ENCODE measurements around the gene RBM39. TPM values are rescaled to one million over a fixed set of nuclear protein-coding genes. Genes with fewer than 3 reads are reported as not detected.

RBM39 gene
- total RNA-seq, 4 donors from 2014 or later, result 232 to 592 (median 389) TPM

DNA sequence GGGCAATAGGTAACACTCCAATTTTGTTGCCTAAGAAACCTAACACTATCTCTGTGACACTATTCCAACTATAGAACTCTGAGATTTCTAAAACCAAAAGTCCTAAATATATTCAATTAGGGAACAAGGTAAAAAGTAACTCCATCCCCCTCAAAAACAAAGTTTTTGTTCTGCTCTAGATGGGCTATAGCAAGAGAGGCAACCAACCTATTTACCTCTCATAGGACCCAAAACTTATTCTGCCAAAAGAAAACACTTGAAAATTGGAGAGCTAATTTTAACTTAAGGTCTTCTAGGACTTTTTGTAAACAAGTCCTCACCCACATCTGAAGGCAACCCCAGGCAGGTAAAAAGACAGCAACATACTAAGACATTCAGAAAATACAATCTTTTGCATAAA, 7.7 kb downstream of the RBM39 start:
- intact Hi-C loops (cut with DNase I; ENCODE audit: low total_unique reads), result no loop called here
- no peak for DNase-seq
- H3K27me3 ChIP-seq, result no peaks in the 10 kb centered on the region
- TF ChIP-seq POLR2A (IDR thresholded peaks at IDR 0.05), result no peak
- TF ChIP-seq CTCF (IDR thresholded peaks at IDR 0.05), result no peak
- no peak overlapping the region for H3K4me3 ChIP-seq
- H3K9me3 ChIP-seq, result no peaks in the 10 kb centered on the region
- H3K27ac ChIP-seq, result no peak overlapping the region
- H3K4me1 ChIP-seq, result peaks cover 7 to 16% of the 10 kb centered on the region in 2 donors
- no peaks in the 10 kb centered on the region for H3K36me3 ChIP-seq

DNA sequence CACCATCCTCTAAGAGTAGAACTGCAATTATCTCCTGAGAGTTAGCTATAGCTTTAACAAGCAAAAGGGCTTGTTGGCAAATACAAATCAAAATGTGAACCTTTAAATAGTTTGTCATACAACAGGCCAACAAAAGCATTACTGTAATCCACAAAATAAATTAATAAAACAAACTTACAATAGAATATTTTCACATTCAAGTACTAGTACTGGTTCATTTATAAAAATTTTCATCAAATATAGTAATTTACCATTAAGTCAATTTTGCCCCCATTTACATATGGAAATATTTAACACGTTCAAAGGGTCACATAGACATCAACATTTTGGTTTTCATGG, 9.4 kb downstream of the RBM39 start:
- no peak for TF ChIP-seq CTCF (IDR thresholded peaks at IDR 0.05)
- TF ChIP-seq POLR2A (IDR thresholded peaks at IDR 0.05), result no peak
- Histone ChIP-seq H3K4me3 (no peak overlapping the region), H3K36me3 (no peaks in the 10 kb centered on the region), H3K9me3 (no peaks in the 10 kb centered on the region), H3K27me3 (no peaks in the 10 kb centered on the region), H3K27ac (no peak overlapping the region), H3K4me1 (peaks cover 0 to 8% of the 10 kb centered on the region in 2 donors)
- no peak for DNase-seq
- intact Hi-C loops (cut with DNase I; ENCODE audit: low total_unique reads), result no loop called here

DNA sequence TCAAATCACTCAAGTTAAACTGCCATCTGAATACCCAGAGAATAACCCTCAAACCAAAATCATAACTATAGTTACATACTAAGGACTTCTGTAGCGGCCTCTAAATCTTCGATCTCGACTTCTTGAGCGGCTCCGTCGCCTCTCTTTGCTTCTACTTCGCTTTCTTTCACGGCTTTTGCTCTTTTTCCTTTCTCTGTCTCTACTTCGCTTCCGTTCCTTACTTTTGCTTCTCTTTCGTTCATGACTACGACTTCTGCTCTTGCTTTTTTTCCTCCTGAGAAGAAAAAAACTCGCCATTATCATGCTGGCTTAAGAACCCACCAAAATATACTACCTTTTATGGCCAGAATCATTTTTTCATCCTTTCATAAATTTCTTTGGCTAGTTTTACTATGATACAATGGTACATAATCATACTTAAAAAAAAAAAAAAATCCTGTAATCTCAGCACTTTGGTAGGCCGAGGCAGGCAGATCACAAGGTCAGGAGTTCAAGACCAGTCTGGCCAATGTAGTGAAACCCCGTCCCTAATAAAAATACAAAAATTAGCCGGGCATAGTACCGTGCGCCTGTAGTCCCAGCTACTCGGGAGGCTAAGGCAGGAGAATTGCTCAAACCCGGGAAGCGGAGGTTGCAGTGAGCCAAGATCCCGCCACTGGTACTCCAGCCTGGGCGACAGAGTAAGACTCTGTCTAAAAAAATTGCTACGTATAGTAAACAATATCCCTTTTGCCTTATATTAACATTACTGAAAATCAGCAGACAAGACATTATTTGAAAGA, 10.0 kb downstream of the RBM39 start:
- H3K27me3 ChIP-seq, result no peaks in the 10 kb centered on the region
- no peaks in the 10 kb centered on the region for H3K36me3 ChIP-seq
- peaks cover 0 to 8% of the 10 kb centered on the region in 2 donors for H3K4me1 ChIP-seq
- no peak for DNase-seq
- H3K9me3 ChIP-seq, result no peaks in the 10 kb centered on the region
- TF ChIP-seq POLR2A (IDR thresholded peaks at IDR 0.05), result no peak
- TF ChIP-seq CTCF (IDR thresholded peaks at IDR 0.05), result no peak
- intact Hi-C loops (cut with DNase I; ENCODE audit: low total_unique reads), result no loop called here
- H3K27ac ChIP-seq, result no peak overlapping the region
- no peak overlapping the region for H3K4me3 ChIP-seq

GRCh38 chr20:35731469-35731788, 10.6 kb downstream of the RBM39 start:
- no peak for DNase-seq
- intact Hi-C loops (cut with DNase I; ENCODE audit: low total_unique reads), result no loop called here
- H3K36me3 ChIP-seq, result no peaks in the 10 kb centered on the region
- no peak overlapping the region for H3K4me3 ChIP-seq
- H3K4me1 ChIP-seq, result peaks cover 0 to 4% of the 10 kb centered on the region in 2 donors
- TF ChIP-seq POLR2A (IDR thresholded peaks at IDR 0.05) (no peak), CTCF (IDR thresholded peaks at IDR 0.05) (no peak)
- H3K27me3 ChIP-seq, result no peaks in the 10 kb centered on the region
- no peak overlapping the region for H3K27ac ChIP-seq
- no peaks in the 10 kb centered on the region for H3K9me3 ChIP-seq

DNA sequence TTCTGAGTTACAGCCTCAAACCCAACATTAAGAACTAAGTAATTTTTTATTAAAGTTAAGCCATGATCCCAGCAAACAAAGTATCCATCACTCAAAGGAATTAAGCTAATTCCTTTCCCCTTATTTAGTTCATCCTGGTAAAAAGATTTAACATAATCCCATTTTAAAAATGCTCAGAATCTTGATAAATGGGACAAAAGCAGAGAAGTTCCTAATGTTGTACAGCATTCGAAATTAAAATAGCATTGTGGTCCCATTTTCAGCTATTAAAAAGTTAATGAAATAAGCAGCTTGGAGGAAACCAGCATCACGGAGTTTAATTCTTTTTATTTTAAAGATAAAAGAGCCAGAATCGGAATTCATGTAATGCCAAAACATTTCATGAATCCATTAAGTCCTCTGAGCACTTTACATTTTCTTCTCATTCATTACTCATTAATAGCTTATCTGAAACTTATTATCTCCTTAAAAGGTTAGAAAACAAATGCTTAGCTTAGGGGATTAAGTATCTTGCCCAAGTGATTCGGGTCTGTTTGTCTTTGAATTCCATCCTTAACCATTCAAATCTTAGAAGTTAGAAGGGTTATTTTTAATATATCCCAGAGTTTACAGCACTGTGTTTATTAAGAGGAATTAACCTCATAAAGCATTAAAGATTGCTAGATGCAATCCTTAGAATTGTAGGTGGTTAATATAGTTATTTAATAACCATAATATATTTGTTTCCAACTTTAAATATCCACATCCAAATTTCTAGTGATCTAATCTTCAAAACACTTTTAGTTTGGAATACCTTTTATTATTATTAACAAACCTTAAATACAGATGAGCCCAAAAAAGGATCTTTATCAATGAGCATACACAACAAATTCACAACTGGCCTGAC, 11.2 kb downstream of the RBM39 start:
- H3K4me3 ChIP-seq, result no peak overlapping the region
- intact Hi-C loops (cut with DNase I; ENCODE audit: low total_unique reads), result no loop called here
- DNase-seq, result no peak
- H3K4me1 ChIP-seq, result peaks cover 0 to 4% of the 10 kb centered on the region in 2 donors
- TF ChIP-seq POLR2A (IDR thresholded peaks at IDR 0.05) (no peak), CTCF (IDR thresholded peaks at IDR 0.05) (no peak)
- no peaks in the 10 kb centered on the region for H3K9me3 ChIP-seq
- no peaks in the 10 kb centered on the region for H3K27me3 ChIP-seq
- no peak overlapping the region for H3K27ac ChIP-seq
- no peaks in the 10 kb centered on the region for H3K36me3 ChIP-seq
